GM21447 (cell line): ENCODE data around the gene KHDC4.
"Not testable (repeated sequence)": the region's sequence is repeated elsewhere in the genome, so short reads cannot be mapped to it uniquely, and the experiment has no call there.

Source experiments
- ATAC-seq: cut with Tn5 transposase; IDR thresholded peaks from one replicate; pipeline ENCODE4 v1.9.1; 2021; ENCODE audit not compliant: unreplicated experiment

KHDC4 gene

DNA sequence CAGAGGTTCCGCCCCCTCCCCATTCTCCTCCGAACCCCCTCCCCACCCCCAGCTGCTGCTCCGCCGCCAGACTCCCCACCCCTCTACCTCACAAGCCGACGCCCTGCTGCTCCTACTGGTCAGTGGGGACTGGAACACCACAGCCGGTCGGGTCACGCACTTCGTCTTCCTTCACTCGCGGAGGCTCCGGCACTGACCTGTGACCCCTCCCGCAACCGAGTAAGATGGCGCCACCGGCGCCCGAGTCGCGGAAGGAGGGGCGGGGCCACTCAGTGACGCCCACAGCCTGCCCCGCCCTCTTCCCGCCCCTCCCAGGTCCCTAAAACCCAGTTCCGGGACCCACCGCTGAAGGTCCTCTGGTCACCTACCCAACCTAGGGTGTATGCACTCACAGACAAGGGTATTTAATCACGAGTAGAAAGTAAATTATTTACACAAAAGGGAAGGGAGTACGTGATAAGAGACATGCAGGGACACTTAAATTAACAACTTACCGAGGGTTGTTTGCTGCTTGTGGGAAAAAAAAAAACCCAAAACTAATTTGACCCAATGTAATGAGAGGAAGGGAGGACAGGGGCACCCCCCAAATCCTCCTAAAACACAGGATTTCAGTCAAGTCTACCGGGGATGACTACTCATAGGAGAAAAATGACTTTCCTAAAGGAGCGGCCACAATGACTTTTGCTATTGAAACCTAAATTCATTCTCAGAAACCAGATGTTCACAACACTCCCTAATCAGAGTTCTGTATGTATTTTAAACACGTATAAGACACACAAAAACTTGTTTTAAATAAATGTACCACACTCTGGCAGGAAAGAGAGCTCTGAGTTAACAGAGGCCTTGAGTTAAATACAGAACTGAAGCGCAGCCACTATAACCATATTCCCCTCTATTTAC lies 22.8 kb downstream of the KHDC4 start, which contains the start of gene RIT1:
Gene RIT1 (minus strand): TSS at position 194 of the 900 bp plus-strand sequence. CDS start 588 bp downstream, outside the sequence.
- ATAC-seq, result peak; percentile 87

DNA sequence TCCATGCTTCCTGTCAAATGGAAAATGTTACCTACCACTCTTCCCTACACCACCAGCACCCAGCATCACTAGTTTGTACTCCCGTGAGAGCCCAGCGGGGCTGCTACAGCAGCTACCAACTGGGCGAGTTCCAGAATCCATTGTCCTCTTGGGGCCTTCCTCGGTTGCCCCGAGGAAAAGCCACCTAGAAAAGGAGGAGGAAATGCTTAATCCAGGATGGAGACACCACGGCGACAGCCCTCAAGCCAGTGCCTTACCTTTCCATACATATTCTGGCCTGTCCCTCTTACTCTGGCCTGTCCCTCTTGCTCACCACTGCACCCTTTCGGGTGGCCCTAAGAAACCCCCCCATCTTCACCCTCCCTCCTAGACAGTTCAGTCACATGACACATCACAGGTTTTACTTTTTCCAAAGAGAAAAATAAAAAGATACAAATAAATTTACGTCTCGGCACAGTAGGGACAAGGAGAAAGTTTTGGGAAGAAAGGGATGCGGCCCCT lies 23.5 kb downstream of the KHDC4 start:
- peak; percentile 27 for ATAC-seq

DNA sequence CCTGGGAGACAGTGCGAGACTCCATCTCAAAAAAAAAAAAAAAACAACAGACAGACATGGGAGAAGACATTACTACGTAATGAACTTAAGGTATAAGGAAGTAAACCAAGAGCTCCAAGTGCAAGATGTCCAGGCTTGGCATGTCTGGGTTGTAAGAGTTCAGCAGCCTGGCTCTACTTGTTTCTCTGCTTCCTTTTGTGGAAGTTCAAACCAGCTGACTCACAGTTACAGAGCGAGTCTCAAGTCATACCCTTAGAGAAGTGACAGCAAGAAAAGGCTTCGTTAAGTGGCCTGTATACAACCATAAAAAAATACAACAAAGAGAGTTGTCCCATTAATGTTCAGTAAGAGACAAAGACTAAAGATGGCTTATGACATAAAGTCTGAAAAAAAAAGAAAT lies 24.3 kb downstream of the KHDC4 start:
- no peak for ATAC-seq

DNA sequence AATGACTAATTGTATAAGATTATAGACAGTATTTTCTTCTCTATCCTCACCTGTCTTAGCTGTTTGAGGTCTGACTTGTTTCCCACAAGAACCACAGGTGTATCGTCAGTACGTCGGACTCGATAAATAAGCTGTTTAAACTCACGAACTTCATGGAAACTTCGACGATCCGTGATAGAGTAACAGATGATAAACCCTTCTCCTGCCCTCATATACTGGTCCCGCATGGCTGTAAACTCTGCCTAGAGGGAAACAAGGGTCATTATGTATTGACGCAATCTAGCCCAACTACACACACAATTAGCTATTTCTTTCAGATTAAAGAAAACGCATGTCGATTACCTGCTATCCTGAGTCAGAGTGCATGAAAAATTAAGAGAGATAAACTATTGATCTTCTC lies 30.0 kb downstream of the KHDC4 start:
- ATAC-seq, result no peak

DNA sequence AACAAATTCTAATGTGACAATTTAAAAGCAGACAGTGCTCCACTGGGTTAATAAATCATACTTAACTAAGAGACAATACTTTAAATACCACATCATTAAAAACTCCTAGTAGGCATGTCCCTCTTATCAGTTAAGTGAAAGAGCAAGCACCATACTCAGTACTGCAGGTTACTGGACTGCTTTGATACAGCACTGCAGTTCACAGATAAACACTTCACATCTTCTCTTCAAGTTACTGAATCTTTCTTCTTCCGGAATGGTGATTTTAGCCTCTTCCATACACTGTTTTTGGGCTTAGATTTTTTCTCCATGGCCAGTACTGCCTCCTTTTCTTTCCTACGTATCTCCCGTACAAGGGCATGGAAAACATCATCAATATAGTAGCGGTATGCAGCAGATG lies 34.1 kb downstream of the KHDC4 start:
- no peak for ATAC-seq

DNA sequence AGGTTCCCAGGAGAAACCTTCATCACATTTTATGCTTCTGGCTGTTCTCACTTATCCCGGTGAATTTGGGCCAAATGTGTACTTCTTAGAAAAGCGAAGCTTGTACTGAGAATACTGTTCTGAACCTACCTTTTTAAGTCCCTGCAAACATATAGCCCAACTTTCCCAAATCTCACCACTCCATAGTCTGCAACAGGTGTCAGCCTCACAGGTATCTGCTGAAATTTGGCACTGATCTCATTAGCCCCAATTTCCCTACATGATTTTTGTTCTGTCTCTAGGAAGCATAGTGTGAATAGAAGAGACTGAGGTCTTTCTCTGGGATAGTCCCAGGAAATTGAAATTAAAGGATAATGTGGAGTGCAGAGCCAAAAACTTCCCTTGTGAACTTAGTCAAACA lies 34.5 kb downstream of the KHDC4 start:
- no peak for ATAC-seq

DNA sequence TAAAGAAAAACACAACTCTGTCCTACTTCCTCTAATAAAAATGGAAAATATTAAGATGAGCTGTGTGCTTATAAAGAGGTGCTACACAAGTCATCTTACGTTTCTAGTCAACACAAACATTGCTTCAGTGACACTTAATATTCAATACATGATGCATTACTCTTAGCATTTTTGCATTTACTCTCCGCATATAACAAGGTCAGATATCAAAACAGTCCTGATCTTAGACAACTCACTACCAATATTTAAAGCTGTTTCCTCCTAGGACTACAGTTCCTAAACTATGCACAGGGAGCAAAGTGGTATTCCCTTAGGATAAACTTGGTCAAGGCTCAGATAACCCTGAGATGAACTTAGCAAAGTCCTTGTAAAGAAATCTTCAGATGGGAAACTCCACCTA lies 35.3 kb downstream of the KHDC4 start:
- ATAC-seq, result no peak

DNA sequence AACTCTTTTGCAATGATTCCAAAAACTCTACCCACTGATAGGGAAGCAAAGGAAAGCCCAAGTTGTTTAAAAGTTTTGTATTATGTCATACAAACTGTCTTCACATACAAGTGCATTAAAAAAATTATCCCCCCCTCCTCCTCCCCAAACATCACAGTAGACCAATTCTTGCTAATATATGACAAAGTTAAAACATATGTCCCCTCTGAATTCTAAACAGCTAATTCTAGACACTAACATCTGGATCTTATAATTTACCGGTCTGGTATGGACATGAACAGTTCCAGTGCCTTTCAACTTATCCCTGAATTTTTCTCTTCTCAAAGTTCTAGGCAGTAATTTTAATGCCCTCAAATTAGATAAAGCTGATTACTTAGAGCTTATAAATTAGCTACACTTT lies 36.5 kb downstream of the KHDC4 start:
- no peak for ATAC-seq

DNA sequence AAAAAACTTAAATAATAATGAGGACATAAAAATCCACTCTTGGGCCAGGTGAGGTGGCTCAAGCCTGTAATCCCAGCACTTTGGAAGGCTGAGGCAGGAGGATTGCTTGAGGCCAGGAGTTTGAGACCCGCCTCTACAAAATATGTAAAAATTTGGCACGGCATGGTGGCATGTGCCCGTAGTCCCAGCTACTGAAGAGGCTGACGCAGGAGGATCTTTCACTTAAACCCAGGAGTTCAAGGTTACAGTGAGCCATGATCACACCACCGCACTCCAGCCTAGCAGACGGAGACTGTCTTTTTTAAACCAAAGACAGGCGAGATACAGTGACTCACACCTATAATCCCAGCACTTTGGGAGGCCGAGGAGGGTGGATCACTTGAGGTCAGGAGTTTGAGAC lies 37.7 kb downstream of the KHDC4 start:
- ATAC-seq, result not testable (repeated sequence)

DNA sequence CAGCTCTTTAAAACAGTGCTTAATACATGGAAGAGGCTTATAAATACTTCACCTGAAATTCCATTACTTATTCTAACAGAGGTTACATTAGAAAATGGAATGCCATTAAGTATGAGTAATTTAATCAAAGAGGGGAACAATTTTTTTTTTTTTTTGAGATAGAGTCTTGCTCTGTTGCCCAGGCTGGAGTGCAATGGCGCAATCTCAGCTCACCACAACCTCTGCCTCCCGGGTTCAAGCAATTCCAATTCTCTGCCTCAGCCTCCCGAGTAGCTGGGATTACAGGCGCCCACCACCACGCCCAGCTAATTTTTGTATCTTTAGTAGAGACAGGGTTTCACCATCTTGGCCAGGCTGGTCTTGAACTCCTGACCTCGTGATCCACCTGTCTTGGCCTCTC lies 38.6 kb downstream of the KHDC4 start:
- not testable (repeated sequence) for ATAC-seq

DNA sequence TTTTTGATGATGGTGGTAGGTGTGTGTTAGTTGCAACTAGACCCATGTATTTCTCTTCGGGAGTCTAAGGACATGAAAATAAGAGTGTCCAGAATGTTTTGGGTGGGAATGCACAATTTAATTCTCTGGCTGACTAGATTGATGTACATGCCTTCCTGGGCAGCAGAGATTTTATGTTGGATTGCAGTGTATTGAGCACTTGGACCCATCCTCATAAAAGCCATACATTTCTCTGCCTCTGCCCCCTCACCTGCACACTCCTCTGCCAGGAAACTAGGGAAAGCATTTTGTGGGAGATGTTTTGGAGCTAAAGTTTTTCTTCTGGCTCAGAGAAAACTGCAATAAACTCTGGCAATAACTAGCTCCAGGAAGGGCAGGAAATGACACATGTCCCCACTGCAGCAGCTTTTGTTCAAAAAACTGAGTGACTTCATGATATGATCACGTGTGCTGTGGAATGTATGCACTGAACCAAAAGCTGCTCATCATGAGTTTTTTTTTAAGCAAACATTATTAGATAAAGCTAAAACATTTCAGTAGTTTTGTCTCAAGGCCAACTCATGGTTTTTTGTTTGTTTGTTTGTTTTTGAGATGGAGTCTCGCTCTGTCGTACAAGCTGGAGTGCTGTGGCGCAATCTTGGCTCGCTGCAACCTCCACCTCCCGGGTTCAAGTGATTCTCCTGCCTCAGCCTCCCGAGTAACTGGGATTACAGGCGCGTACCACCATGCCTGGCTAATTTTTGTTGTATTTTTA lies 40.6 kb downstream of the KHDC4 start:
- no peak for ATAC-seq

DNA sequence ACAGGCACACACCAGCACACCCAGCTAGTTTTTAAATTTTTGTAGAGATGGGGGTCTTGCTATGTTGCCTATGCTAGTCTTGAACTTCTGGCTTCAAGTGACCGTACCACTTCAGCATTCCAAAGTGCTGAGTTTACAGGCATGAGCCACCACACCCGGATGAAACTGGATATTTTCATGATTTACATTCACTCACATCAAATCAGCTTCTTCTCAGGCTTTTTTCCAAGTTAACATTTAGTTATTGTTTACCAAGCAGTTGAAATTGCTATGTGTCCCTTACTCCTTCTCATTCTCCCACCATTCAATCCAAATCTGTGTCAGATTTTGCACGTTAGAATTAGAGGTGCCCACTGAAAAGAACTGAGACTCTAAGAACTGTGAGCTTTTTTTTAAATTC lies 41.4 kb downstream of the KHDC4 start:
- ATAC-seq, result no peak

DNA sequence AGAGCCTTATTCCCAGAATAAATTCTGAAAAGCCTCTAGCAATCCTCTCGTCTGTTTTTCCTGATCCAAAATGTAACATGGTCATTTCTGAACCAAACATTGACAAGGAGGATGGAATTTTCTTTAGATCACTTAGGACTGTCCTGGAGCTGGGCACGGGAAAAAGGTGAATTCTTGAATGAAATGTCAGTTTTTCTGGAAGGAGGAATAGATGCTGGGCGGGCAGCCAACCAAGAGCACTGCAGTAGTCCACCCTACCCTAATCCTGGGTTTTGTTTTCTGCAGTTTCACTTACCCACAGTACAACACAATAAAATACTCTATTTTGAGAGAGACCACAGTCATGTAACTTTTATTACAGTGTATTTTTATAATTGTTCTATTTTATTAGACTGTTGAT lies 44.0 kb downstream of the KHDC4 start:
- no peak for ATAC-seq

DNA sequence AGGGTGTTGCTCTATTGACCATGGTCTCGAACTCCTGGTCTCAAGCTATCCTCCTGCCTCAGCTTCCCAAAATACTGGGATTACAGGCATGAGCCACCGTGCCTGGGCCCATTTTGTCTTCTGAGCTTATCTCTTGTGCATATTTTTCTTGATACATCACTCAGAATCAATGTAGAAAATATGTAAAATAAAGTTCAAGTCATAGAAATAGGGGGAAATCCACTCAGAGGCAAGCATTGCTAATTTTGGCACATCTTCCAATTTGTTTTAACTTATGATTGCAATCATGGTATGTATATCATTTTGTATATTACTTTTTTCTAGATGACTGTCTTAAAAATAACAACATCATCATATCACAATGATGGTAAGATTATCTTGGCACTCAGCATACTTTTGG lies 44.6 kb downstream of the KHDC4 start:
- ATAC-seq, result no peak

DNA sequence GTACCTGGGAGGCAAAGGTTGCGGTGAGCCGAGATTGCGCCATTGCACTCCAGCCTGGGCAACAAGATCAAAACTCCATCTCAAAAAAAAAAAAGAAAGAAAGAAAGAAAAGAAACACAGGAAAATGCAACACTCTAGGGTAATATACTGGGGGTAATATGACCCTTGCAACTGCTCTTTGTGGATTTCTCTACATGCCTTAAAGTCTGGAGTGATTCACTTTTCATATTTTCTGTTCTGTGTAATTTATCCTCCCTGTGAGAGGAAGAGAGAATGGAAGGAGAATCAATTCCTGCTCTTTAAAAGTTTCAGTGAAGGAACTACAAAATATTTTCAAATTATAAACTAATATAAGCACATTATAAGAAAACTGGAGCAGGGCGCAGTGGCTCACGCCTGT lies 45.7 kb downstream of the KHDC4 start:
- ATAC-seq, result no peak

DNA sequence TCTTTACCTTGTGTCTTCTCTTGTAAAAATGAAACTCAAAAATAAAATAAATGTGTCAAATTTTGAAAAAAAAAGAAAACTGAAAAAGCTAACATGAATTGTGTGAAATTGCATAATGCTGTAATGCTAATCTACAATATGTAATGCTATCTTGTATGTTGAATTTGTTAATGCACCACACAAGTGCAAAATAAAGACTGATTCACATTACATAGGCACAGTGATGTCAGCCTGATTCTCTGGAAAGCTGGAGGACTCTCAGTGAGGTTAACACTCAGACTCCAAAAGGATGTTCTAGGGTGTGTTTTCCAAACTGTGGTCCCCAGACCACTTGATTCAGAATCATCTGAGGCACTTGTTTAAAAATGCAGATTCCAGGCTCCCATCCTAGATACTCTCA lies 49.2 kb downstream of the KHDC4 start:
- no peak for ATAC-seq

DNA sequence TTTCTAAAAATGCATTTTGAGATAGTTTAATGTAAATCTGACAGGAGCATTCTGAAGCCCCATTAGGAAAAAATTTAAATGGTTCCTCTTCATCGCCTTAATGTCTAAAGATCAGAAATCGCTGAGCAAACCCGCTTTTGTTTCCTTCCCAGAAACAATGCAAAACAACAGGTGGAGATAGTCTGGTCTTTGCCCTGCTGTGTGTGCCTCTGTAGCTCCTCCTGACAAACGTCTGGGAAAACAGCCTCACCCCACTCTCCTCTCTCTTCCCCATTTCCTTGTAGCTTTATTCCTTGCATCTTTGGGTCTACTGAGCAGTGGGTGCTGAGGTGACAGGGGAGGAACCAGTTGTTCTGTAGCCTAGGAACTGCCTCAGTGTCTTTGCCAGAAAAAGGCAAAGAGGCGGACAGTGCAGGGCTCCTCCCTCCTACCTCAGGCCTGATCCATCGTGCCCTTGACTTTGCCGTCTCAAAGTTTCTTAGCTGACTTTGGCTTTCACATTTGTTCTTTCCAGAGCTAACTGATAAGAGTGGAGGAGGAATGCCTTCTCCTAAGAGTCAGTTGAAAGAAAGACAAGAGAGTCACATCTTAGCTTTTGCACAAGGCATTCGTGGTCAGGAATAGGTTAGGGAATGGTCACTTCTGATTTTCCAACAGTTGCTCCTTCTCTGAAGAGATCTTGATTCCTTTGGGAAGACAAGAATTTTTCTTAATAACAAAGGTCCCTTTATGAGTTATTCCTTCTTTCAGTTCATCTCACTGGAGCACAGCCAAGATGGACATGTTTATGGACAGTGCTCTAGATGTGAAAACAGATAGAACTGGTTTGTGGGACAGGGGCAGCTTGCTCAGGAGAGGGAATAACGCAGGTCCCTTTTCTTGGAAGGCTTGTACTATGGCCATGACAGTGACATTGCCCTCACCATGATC lies 49.9 kb downstream of the KHDC4 start:
- ATAC-seq, result no peak

DNA sequence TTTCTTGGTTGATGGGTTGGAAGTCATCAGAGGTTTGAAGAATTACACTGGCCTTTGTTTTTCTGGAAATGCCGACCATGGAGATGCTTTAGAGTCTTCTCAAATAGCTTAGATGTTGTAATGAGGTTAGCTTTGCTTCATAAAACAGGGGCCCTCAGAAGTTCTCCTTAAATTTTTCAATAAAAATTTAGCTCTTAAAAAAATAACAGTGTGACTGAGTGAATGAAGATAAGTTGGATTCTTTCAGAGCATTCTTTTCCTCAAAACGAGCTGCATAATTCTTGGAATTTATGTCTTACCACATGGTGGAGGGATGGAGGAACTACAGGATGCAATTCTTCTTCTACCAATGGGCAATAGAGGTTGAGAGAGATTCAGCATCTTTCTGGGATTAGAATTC lies 51.4 kb downstream of the KHDC4 start:
- no peak for ATAC-seq

DNA sequence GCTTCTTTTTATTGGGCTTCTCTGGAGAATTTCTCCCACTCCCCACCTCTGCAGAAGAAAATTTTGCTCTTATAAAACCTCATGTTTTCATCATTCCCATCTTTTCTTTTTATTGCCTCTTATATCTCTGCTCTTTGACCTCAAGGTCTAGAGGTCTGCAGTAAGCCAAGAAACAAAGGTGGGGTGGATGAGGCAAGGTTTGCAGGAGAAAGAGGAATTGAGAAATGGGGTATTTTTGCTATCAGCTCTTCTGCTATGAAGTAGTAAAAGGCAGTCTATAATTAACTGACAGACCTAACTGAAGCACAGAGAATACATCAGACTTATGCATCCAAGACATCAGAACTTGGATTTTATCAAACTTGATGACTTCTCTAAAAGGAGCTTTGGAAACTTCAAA lies 52.0 kb downstream of the KHDC4 start:
- ATAC-seq, result peak; percentile 60

DNA sequence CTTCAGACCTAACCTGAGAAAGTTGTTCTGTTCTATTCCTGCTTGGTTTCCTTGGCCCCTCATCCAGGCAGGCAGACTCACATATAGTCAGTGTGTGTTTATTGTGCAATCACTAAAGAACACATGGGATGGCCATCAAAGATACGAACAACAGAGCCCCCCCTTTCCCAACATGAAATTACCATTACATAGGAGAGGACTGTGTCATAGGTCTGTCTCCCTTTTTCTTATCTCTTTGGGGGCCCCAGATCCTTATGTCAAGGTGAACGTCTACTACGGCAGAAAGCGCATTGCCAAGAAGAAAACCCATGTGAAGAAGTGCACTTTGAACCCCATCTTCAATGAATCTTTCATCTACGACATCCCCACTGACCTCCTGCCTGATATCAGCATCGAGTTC lies 53.3 kb downstream of the KHDC4 start:
- ATAC-seq, result no peak

DNA sequence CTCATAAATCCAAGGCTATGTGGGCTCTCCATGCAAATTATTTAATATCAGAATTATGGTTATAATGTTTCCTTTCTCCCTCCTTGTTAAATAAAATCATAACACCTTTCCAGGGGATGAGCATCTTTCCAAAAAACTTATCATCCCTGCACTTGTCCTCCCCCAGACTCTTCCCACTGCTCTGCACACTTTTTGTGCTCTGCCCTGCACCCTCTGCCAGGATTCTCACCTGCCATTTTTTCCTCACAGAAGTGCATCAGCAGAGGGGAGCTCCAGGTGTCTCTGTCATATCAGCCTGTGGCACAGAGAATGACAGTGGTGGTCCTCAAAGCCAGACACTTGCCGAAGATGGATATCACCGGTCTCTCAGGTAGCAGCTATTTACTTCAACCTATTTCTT lies 54.0 kb downstream of the KHDC4 start:
- ATAC-seq, result no peak
